ENCODE results near the gene BPGM.
"Not testable (repeated sequence)": the region's sequence is repeated elsewhere in the genome, so short reads cannot be mapped to it uniquely, and the experiment has no call there.

Gene BPGM

GRCh38 chr7:134665045-134665444, 18.4 kb downstream of the BPGM start:
- DNase-seq (ENCODE audit: low spot score): not testable (repeated sequence)

DNA sequence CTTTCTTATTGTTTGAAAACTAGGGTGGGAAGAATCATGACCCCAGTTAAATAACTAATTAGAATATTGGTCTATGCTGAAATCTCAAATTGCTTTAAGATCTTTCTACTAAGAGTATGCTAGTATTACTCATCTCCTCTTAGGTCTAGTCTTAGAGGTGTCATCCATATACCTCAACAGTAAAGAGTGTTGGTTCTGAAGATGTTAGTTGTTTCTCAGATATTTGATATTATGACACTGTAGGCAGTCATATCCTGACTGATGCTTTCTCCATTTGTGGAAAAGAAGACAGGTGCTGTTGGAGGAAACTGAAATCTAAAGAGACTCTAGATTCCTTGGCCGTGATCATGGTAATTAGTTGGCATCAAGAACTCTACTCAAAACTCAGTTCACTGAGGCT, 21.2 kb downstream of the BPGM start:
- peak; percentile 69 for DNase-seq (ENCODE audit: low spot score)

DNA sequence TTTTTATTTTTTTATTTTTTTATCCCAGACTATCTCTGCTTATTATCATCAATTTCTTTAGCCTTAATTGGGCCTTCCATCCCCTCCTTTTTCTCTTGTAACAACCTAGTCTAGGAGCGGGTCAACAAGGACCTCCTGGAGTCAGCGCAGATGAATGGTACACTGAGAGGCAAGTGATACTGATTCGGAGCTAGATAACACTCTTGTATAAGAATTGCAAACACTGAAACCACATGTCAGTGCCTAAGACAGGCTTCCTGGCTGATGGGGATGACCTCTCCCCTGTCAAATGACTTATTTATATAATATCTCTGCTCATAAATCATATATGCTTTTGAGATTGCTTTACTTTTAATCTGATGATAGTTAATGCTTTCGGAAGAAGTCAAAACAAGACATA, 22.7 kb downstream of the BPGM start:
- no peak for DNase-seq (ENCODE audit: low spot score)

DNA sequence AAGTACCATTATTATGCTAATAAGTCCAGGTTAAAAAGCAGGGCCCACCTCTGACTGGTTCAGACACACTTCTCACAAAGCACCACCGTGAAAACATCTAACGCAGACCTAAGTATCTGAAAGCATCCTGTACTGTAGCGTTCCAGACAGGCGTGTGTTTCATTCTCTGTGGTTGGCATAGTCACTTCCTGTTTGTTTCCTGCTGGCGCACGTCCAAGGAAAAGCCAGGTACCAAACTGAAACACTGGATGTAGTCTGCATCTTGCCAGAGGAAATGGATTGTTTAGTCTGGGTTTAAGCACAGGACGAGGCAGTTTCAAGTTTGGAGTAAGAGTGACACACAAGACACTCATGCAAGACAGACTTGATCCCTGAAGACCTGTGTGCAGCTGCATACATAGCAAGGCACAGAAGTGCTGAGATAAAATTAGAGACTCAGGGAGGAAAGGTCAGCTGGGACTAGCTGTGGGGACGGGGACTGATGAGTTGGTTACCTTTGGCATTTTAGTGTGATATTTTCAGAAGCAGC, 23.3 kb downstream of the BPGM start:
- peak; percentile 100 for DNase-seq (ENCODE audit: low spot score)

GRCh38 chr7:134671609-134672008, 25.0 kb downstream of the BPGM start:
- DNase-seq (ENCODE audit: low spot score): no peak

- DNase-seq (ENCODE audit: low spot score): no peak
These were observed 27.8 kb downstream of the BPGM start for GRCh38 chr7:134674424-134674823.

DNA sequence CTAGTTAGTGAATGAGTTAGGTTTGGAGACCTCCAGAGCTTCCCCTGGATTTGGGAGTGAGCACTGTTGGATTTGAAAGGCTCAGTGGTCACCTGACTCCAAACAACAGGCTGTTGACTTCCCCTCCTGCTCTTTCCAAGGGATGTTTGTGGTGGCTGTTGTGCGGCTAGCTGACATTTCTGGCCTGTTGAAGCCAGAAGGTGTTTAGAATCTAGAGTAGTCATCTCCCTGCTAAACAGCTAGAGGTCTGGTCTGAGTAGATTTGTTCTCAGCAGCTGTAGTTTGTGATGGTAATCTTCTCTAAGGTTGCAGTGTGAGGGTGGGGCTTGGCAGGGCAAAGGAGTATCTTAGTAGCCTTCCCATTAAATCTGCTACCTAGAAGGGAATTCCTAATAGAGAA, 30.1 kb downstream of the BPGM start:
- DNase-seq (ENCODE audit: low spot score): no peak

GRCh38 chr7:134678115-134678514, 31.5 kb downstream of the BPGM start:
- no peak for DNase-seq (ENCODE audit: low spot score)

DNA sequence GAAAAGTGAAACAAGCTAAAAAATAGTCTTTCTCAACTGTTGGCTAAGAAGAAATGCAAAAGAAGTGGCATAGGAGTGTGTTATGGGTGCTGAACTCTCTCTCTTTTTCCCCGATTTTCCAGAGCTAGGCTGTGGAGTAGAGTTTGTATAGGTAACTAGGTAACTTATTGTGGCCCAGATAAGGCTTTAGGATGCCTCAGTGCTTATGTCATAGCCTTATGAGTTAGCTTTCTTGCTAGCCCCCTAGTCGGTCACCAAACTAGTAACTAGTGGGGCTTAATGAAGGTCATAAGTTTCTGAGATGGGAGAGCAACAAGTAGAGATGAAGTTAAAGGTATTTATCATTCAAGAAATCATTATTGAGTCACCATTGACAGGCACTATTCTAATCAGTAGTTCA, 32.4 kb downstream of the BPGM start:
- DNase-seq (ENCODE audit: low spot score): no peak

GRCh38 chr7:134684165-134684564, 37.5 kb downstream of the BPGM start:
- DNase-seq (ENCODE audit: low spot score): no peak

- DNase-seq (ENCODE audit: low spot score): peak; percentile 59
These were observed 38.6 kb downstream of the BPGM start for GRCh38 chr7:134685250-134685649.

GRCh38 chr7:134686786-134687185, 40.1 kb downstream of the BPGM start:
- DNase-seq (ENCODE audit: low spot score): no peak

DNA sequence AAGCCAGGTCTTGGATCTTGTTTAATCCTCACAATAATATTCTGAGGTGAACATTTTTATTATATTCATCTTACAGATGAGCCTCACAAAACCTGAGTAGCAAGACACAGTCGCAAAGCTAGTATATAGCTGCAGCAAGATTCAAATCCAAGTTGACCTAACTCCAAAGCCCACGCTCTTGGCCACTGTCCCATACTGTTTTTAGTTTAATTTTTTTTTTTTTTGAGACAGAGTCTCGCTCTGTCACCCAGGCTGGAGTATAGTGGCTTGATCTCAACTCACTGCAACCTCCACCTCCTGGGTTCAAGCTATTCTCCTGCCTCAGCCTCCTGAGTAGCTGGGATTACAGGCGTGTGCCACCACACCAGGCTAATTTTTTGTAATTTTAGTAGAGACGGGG, 42.9 kb downstream of the BPGM start:
- not testable (repeated sequence) for DNase-seq (ENCODE audit: low spot score)

GRCh38 chr7:134690016-134690415, 43.4 kb downstream of the BPGM start:
- DNase-seq (ENCODE audit: low spot score): no peak

GRCh38 chr7:134690614-134691504, 44.2 kb downstream of the BPGM start:
- DNase-seq (ENCODE audit: low spot score): no peak

DNA sequence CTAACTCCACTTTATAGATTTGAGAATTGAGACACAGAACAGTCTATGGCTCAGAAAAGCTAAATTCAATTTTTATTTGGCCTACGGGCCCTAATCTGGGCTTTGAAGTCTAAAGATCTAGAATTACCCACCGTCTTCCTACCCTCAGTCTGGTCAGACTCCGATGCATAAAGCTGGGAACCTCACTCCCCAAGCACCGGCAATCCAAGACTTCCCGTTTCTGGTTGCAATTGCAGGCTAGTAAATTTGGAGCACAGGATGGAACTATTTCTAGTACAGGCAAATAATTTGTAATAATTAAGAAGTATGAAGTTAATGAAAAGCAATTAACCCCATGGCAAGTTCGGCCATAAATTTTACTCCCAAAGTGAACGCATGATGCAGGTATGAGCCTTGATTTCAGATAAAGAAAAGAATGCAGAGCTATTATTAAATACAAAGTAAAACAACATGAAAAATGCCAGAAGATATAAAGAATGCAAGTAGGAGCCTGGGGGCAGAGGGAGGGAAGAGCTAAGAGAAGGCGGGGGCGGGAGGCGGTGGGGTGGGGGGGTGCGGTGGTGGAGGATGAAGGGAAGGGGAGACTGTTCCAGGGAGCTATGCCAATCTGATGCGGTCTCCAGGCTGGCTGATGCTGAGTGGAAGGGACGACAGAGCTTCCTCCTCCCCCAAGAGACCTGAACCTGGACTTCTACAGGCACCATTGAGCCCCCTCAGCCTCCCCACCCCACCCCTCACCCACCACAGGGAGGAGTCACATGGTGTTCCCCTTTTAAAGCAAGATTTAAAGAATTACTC, 45.1 kb downstream of the BPGM start:
- no peak for DNase-seq (ENCODE audit: low spot score)

GRCh38 chr7:134692344-134692705, 45.7 kb downstream of the BPGM start:
- no peak for DNase-seq (ENCODE audit: low spot score)

DNA sequence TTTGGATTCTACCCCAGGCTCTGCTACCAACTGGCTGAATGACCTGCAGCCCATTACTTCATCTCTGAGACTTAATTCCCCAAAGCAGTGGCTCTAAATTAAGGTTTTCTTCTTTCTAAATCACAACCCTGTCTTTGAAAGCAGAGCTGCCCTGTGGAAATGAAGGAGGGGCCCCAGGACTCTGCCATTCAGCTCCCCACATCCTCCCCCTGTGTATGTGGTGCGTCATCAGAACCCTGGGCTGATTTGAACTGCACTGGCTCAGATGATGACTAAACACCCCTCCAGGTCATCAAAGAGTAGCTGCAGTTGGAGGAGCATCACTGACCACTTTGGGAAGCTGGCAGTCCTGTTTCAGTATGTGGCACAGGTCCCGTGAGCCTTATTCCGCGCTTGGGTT, 46.6 kb downstream of the BPGM start:
- DNase-seq (ENCODE audit: low spot score): no peak

- no peak for DNase-seq (ENCODE audit: low spot score)
These were observed 47.6 kb downstream of the BPGM start for GRCh38 chr7:134694299-134694698.

- DNase-seq (ENCODE audit: low spot score): no peak
These were observed 48.1 kb downstream of the BPGM start for GRCh38 chr7:134694767-134695166.

DNA sequence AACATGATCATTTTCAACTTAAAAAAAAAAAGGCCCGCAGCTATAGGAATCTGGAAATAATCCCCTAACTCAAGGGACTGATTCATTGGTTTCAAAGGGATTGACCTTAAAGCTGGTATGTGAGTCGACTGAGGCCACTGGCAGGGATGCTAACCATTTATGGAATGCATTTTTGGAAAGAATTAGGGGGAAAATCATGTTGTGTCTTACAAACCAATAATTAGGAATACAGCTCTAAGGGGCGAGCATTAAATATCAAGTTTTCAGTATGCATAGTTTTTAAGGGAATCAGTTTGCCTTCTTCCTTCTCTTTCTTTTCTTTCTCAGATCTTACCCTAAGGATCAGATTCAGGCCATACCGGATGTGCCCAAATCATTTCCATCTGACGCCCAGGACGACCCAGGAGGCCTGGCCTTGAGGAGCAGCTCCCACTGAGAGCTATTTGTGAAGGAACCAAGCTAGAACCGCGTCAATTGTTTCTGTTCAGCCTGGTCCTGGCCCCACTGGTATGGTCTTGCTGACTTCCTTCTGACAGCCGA, 48.7 kb downstream of the BPGM start:
- DNase-seq (ENCODE audit: low spot score): no peak

DNA sequence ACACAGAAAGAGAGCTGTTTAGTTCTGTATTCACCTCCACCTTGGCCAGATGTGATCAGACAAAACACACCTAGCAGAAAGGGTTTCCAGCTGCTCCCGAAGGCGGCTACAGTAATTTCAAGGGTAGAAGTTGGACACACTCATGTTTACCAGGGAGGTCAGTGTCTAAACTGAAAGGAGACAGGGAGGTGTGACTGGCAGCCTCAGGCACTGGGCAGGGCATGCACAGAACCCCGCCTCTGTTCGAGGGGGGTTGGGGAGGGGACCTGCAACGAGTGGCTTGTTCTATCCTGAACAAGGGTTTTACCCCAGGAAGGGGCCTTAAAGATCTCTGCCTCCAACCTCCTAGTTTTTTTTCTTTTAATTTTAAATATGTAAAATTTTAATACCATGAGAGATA, 49.6 kb downstream of the BPGM start:
- no peak for DNase-seq (ENCODE audit: low spot score)

Measured in kidney capillary endothelial cell (primary cell).